Mesenchymal stem cell (in vitro differentiated cells and primary cell): ENCODE measurements around the gene DNAJB2.

Experiments
- DNase-seq: peaks from one replicate; pipeline ENCODE4 v3.0.0-alpha.2; 2013
- H2AFZ ChIP-seq: one replicate; pipeline ENCODE4 v1.6.1; 2013; ENCODE audit warnings: low read depth, mild to moderate bottlenecking, control low read depth, inconsistent platforms, low read length, moderate library complexity
- H2AK5ac ChIP-seq: 2 replicates; pipeline ENCODE4 v1.6.1; 2013; ENCODE audit warnings: low read length, moderate library complexity, mild to moderate bottlenecking, inconsistent platforms; ENCODE audit not compliant: severe bottlenecking
- H2BK120ac ChIP-seq: one replicate; pipeline ENCODE4 v1.6.1; 2013; ENCODE audit warnings: low read depth, mild to moderate bottlenecking, inconsistent platforms, low read length, moderate library complexity
- H2BK12ac ChIP-seq, 2 experiments: one replicate each; pipeline ENCODE4 v1.6.1; 2013; ENCODE audit warnings: inconsistent platforms in 2 of 2, low read length in 2 of 2, mild to moderate bottlenecking in 2 of 2, moderate library complexity in 2 of 2, control low read depth in 1 of 2
- H2BK15ac ChIP-seq: one replicate; pipeline ENCODE4 v1.6.1; 2013; ENCODE audit warnings: mild to moderate bottlenecking, low read depth, inconsistent platforms; ENCODE audit not compliant: poor library complexity, severe bottlenecking
- H2BK5ac ChIP-seq: 2 replicates; pipeline ENCODE4 v1.6.1; 2013; ENCODE audit warnings: low read depth, mild to moderate bottlenecking, low read length, control low read depth, inconsistent platforms; ENCODE audit not compliant: poor library complexity, severe bottlenecking
- H3K14ac ChIP-seq, 2 experiments: one replicate each; pipeline ENCODE4 v1.6.1; 2013; ENCODE audit warnings: inconsistent platforms in 2 of 2, low read length in 2 of 2, control low read depth in 1 of 2, mild to moderate bottlenecking in 1 of 2, moderate library complexity in 1 of 2
- H3K18ac ChIP-seq, 2 experiments: one replicate each; pipeline ENCODE4 v1.6.1; 2013; ENCODE audit warnings: inconsistent platforms in 2 of 2, low read length in 2 of 2, control low read depth in 1 of 2, low read depth in 1 of 2, mild to moderate bottlenecking in 1 of 2
- H3K23ac ChIP-seq, 2 experiments: one replicate each; pipeline ENCODE4 v1.6.1; 2013; ENCODE audit warnings: inconsistent platforms in 2 of 2, low read length in 2 of 2, mild to moderate bottlenecking in 2 of 2, moderate library complexity in 2 of 2, control low read depth in 1 of 2
- H3K27ac ChIP-seq: 2 replicates; pipeline ENCODE4 v1.5.1; 2013; ENCODE audit warnings: mild to moderate bottlenecking, moderate library complexity, low read length, control low read depth, inconsistent platforms; ENCODE audit not compliant: poor library complexity, severe bottlenecking
- H3K27me3 ChIP-seq, 2 experiments: 2 replicates each; pipeline versions ENCODE4 v1.6.1 to v1.7.0; 2013; ENCODE audit warnings: low read length in 2 of 2, mild to moderate bottlenecking in 2 of 2, moderate library complexity in 2 of 2, control low read depth in 1 of 2, inconsistent platforms in 1 of 2; ENCODE audit not compliant: control insufficient read depth in 1 of 2, insufficient read depth in 1 of 2
- H3K36me3 ChIP-seq, 2 experiments: 2 replicates each; pipeline versions ENCODE4 v1.6.1 to v1.7.0; 2013; ENCODE audit warnings: low read length in 2 of 2, control low read depth in 1 of 2, inconsistent platforms in 1 of 2, low read depth in 1 of 2, mild to moderate bottlenecking in 1 of 2; ENCODE audit not compliant: insufficient read depth in 2 of 2, control insufficient read depth in 1 of 2
- H3K4ac ChIP-seq, 2 experiments: one replicate each; pipeline ENCODE4 v1.6.1; 2013; ENCODE audit warnings: inconsistent platforms in 2 of 2, low read length in 2 of 2, mild to moderate bottlenecking in 2 of 2, moderate library complexity in 2 of 2, control low read depth in 1 of 2, low read depth in 1 of 2
- H3K4me1 ChIP-seq: 2 replicates; pipeline ENCODE4 v1.6.1; 2013; ENCODE audit warnings: low read depth, low read length, control low read depth; ENCODE audit not compliant: control insufficient read depth, insufficient read depth
- H3K4me2 ChIP-seq: 2 replicates; pipeline ENCODE4 v1.6.1; 2013; ENCODE audit warnings: low read length, mild to moderate bottlenecking, inconsistent platforms; ENCODE audit not compliant: poor library complexity, severe bottlenecking
- H3K4me3 ChIP-seq, 2 experiments: 2 replicates each; pipeline versions ENCODE4 v1.5.1 to v1.7.0; 2013; ENCODE audit warnings: low read length in 2 of 2, mild to moderate bottlenecking in 2 of 2, control low read depth in 1 of 2, low read depth in 1 of 2; ENCODE audit not compliant: insufficient read depth in 1 of 2
- H3K79me1 ChIP-seq: replicated peaks from 2 replicates; pipeline ENCODE4 v1.6.1; 2013; ENCODE audit warnings: mild to moderate bottlenecking, control low read depth, low read length, inconsistent platforms; ENCODE audit not compliant: poor library complexity, severe bottlenecking
- H3K9ac ChIP-seq: 2 replicates; pipeline ENCODE4 v1.7.0; 2013; ENCODE audit warnings: mild to moderate bottlenecking, low read length, moderate library complexity
- H3K9me3 ChIP-seq: 2 replicates; pipeline ENCODE4 v1.7.0; 2013; ENCODE audit warnings: mild to moderate bottlenecking, low read length; ENCODE audit not compliant: control insufficient read depth
- H4K8ac ChIP-seq: one replicate; pipeline ENCODE4 v1.6.1; 2013; ENCODE audit warnings: inconsistent platforms, mild to moderate bottlenecking, low read length, moderate library complexity
- H4K91ac ChIP-seq: one replicate; pipeline ENCODE4 v1.6.1; 2013; ENCODE audit warnings: mild to moderate bottlenecking, low read length, inconsistent platforms
- WGBS: methylation state at CpG from one replicate; pipeline ENCODE4 v1.1.7; 2013; ENCODE audit warnings: mixed read lengths; 5-methylcytosine and 5-hydroxymethylcytosine counted together

Gene DNAJB2

GRCh38 chr2:219327719-219328118 lies 48.6 kb downstream of the DNAJB2 start:
- Histone ChIP-seq H3K9ac (no peak overlapping the region), H2AFZ (no peak overlapping the region), H3K27me3 (peaks cover 89 to 92% of the 10 kb centered on the region in 2 experiments), H3K9me3 (no peaks in the 10 kb centered on the region), H3K4me1 (peaks cover 4% of the 10 kb centered on the region), H2BK120ac (no peak overlapping the region), H2BK12ac (no peak overlapping the region), H3K18ac (no peak overlapping the region), H4K8ac (no peak overlapping the region), H4K91ac (no peak overlapping the region), H3K4me3 (no peak overlapping the region), H2BK5ac (no peak overlapping the region), H3K36me3 (no peaks in the 10 kb centered on the region), H3K27ac (no peak overlapping the region), H3K4ac (no peak overlapping the region), H3K23ac (no peak overlapping the region), H2AK5ac (no peak overlapping the region), H2BK15ac (no peak overlapping the region), H3K79me1 (no peaks in the 10 kb centered on the region), H3K4me2 (no peak overlapping the region), H3K14ac (no peak overlapping the region)
- 46% methylated on average over 2 of the region's 2 CpGs for WGBS
- DNase-seq: no peak

- Histone ChIP-seq H2BK12ac (no peak overlapping the region), H2BK15ac (no peak overlapping the region), H3K4me2 (no peak overlapping the region), H3K9ac (no peak overlapping the region), H3K27me3 (peaks cover 84% of the 10 kb centered on the region in 2 experiments), H3K36me3 (no peaks in the 10 kb centered on the region), H3K27ac (no peak overlapping the region), H3K79me1 (no peaks in the 10 kb centered on the region), H3K14ac (no peak overlapping the region), H2BK120ac (no peak overlapping the region), H3K23ac (no peak overlapping the region), H2AK5ac (no peak overlapping the region), H4K91ac (no peak overlapping the region), H4K8ac (no peak overlapping the region), H2BK5ac (no peak overlapping the region), H3K4ac (no peak overlapping the region), H3K9me3 (peaks cover 10% of the 10 kb centered on the region), H3K4me1 (peaks cover 4% of the 10 kb centered on the region), H2AFZ (no peak overlapping the region), H3K18ac (no peak overlapping the region), H3K4me3 (peak overlapping the region in 1 of 2 experiments; percentile 13)
- WGBS: 18% methylated on average over 33 of the region's 39 CpGs
- peak; percentile 37 for DNase-seq
These were observed 52.5 kb downstream of the DNAJB2 start for GRCh38 chr2:219331560-219332213.

GRCh38 chr2:219332542-219332941 lies 53.4 kb downstream of the DNAJB2 start, which contains the start of gene RESP18:
RESP18 (minus strand) TSS chr2:219332744.
- Histone ChIP-seq H2BK15ac (no peak within 1 kb of the TSS), H2BK5ac (no peak within 1 kb of the TSS)
- WGBS: 9% methylated on average over 22 of the region's 24 CpGs

DNA sequence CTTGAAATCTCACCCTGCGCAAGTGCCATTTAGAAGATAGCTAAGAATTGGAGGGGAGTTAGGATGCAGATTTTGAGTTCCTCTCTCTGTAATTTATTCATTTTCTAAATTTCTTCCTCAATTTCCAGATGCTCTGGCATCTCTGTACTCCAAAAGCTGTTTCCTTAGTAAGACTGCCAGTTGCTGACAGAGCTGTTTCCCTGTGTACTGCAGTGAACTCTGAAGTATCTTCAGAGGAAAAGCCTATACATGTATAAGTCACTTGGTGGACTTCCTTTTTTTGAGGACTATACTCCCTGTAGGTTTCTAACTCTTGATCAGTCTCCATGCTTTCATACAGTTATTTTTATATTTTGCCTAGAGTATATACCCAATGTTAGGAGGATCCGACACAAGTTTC lies 54.9 kb downstream of the DNAJB2 start:
- H3K27me3 ChIP-seq: peaks cover 62 to 67% of the 10 kb centered on the region in 2 experiments
- no peak overlapping the region for H4K91ac ChIP-seq
- H3K79me1 ChIP-seq: no peaks in the 10 kb centered on the region
- no peaks in the 10 kb centered on the region for H3K36me3 ChIP-seq
- no peak overlapping the region for H3K4me2 ChIP-seq
- no peak overlapping the region for H3K23ac ChIP-seq
- no peak overlapping the region for H2BK15ac ChIP-seq
- no peak overlapping the region for H3K27ac ChIP-seq
- no peak overlapping the region for H2BK120ac ChIP-seq
- no peak for DNase-seq
- H3K4me3 ChIP-seq: no peak overlapping the region
- peaks cover 4% of the 10 kb centered on the region for H3K4me1 ChIP-seq
- peaks cover 13% of the 10 kb centered on the region for H3K9me3 ChIP-seq
- no peak overlapping the region for H3K14ac ChIP-seq
- H2BK12ac ChIP-seq: no peak overlapping the region
- no peak overlapping the region for H2AFZ ChIP-seq
- no peak overlapping the region for H3K9ac ChIP-seq
- no peak overlapping the region for H2AK5ac ChIP-seq
- H3K18ac ChIP-seq: no peak overlapping the region
- no peak overlapping the region for H2BK5ac ChIP-seq
- no peak overlapping the region for H4K8ac ChIP-seq
- no peak overlapping the region for H3K4ac ChIP-seq
- WGBS: no CpG with 5 or more reads among the region's 2 CpGs

More at GRCh38 chr2:219332542-219332941, 53.4 kb downstream of the DNAJB2 start, which contains the start of gene RESP18:
- no peak within 1 kb of the TSS for H3K18ac ChIP-seq
- no peak within 1 kb of the TSS for H3K27ac ChIP-seq
- H2AFZ ChIP-seq: no peak within 1 kb of the TSS
- no peak within 1 kb of the TSS for H2BK12ac ChIP-seq
- H3K14ac ChIP-seq: no peak within 1 kb of the TSS
- no peak within 1 kb of the TSS for H3K4ac ChIP-seq
- H3K4me2 ChIP-seq: no peak within 1 kb of the TSS
- no peak for DNase-seq
- no peak within 1 kb of the TSS for H4K8ac ChIP-seq
- H3K9me3 ChIP-seq: peaks cover 13% of the 10 kb centered on the region
- H3K27me3 ChIP-seq: peaks cover 78 to 82% of the 10 kb centered on the region in 2 experiments
- H2AK5ac ChIP-seq: no peak within 1 kb of the TSS
- no peak within 1 kb of the TSS for H4K91ac ChIP-seq
- H3K4me1 ChIP-seq: peaks cover 4% of the 10 kb centered on the region
- no peaks in the 10 kb centered on the region for H3K79me1 ChIP-seq
- no peaks in the 10 kb centered on the region for H3K36me3 ChIP-seq
- H3K23ac ChIP-seq: no peak within 1 kb of the TSS
- no peak within 1 kb of the TSS for H3K9ac ChIP-seq
- H3K4me3 ChIP-seq: peak within 1 kb of the TSS in 1 of 2 experiments; percentile 13
- no peak within 1 kb of the TSS for H2BK120ac ChIP-seq
